Stimulated activated CD4-positive, alpha-beta T cell treated with anti-CD3 and anti-CD28 coated beads, Interleukin-1b, Interleukin-23, amount 100 ng/mL, for 48 hours (primary cell): ENCODE results near the gene PXN.
"Not testable (repeated sequence)": the region's sequence is repeated elsewhere in the genome, so short reads cannot be mapped to it uniquely, and the experiment has no call there.

Source experiments
- DNase-seq: peaks from one replicate; pipeline ENCODE4 v3.0.0-alpha.2; 2020

Gene PXN

DNA sequence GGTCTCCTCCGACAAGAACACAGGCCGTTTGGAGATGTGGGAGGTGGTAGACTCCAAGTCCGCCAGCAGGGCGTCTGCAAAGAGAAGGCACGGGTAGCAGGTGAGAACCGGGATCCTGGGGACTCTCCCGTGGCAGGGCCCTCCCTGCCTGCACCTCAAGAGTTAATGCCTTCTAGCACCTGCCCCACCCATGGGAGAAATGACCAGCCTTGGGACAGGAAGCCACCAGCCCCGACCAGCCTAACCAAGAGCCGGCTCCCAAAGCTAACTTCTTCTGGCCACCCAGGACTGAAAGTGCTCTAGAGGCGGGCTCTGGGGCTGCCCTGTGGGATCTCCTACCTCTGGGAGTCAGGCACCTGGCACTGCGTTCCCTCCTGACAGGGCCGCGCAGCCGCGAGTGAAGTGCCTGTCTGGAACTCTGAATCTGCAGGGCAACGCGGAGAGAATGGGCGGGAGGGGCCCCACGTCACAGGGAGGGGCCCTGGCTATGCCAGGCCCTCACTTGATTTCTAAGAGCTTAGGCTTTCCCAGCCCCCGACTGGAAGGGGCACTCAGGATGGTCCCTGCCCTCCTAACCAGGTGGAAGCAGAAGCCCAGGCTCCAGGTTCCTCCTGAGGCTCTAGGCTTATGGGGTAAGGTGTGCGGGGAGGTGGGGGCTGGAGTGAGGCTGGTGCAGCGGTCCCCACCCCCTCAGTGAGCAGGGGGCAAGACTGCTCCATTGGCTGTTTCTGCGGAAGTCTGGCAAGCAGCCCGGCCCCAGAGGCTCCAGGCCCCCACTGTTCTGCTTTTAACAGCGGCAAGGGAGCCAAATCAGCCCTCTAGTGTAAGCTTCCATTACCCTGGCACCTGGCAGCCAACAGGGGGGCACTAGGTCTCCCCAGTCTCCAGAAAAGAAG lies 41.0 kb downstream of the PXN start:
- DNase-seq: no peak

DNA sequence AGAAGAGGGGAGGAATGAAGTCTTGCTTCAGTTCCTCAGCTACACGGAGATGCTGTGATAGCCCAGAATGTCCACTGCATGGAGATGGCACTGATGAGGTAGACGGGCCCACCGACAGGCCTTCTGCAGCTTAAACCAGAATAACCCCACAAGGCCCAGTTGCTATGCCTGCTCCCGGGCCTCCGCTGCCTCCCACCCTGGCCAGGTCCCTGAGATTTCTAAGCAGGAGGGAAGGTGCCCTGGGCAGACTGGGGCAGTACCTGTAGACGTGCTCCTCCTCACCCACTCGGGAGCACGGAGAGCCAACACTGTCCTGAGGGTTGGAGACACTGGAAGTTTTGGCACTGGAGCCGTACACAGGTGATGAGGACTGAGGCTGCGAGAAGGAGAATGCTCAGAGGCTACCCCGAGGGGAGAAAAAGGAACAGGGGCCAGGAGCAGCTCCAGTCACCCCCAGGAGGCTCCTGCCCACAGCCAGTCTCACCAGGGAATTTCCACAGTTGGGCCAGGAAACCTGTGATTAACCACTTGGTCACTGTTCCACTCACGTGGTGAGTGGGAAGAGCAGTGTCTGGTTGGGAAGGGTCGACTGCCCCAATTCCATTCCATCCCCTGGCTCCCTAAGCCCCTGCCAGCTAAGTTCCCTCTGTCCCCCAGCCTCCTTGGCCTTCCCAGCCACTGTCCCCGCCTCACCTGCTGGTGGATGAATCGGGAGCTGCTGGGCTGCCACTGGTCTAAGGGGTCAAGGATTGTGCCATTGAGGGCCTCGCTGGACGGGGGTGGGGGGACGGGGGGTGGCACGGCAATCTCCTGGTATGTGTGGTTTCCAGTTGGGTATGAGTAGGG lies 41.8 kb downstream of the PXN start:
- no peak for DNase-seq

DNA sequence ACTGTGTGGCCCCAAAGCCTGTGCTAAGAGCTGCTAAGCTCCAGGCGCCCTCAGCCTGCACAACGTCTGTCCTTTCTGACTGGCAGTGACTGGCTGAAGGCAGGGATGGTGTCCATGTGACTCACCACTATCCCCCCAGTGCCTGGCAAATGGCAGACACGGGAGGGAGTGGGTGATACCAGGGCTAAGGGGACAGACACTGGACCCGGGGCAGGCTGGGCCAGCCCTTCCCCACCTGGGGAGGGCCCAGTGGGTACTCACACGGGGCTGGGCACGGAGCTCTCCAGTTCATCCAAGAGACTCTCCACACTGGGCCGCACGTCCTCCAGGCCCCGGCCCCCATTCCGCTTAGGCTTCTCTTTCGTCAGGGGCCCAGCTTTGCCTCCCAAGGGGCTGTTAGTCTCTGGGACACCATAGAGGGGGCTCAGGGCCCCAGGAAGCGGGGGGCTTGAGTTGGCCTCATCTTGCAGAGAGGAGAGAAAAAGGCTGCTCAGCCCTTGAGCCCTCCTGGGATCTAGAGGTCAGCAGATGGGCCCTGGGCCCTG lies 43.2 kb downstream of the PXN start:
- DNase-seq: no peak

DNA sequence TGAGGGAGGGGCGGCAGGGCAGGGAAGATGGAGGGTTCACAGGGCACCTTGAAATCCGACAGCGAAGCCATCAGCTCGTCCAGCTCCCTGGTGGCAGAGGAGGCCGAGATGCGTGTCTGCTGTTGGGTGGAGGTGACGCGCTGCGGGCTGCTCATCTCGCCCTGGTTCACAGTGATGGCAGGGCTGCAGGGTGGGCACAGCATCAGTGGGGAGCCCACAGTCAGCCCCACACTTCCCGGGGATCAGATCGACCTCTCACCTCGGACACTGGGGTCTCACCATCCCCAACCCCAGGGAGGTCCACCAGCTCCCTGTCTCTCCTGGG lies 44.0 kb downstream of the PXN start:
- DNase-seq: no peak

DNA sequence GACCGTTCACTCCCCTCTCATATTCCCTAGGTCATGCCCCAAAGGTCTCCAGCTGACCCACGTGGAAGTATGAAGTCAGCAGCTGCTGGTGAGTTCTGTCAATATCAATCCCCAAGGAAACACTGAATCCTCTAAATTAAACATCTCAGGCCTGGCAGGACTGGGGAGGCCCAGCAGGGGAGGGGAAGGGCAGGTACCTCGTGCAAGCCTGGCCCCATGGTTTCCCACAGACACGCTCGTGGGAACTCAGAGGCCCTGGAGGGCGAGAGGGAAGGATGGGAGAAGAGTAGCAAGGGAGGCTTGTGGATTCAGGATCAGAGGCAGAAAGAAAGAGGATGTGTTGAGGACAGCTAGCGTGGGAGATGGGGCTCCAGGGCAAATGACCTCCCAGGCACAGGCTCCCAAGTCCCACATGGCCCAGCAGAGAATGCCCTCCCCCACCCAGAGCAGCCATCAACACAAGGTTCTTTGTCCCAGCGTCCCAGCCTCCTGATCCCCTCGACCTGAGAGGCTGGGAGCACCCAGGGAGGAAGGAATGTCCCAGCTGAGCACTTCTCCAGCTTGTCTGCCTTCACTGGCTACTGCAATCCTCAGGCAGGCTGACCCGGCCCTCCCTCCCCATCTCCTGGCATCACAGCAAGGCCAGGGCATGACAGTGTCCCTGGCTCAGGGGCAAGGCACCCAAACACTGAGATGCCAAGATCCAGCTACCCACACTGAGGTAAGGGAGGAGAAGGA lies 44.5 kb downstream of the PXN start:
- no peak for DNase-seq

GRCh38 chr12:120218680-120219606 lies 46.6 kb downstream of the PXN start:
- DNase-seq: no peak

- no peak for DNase-seq
Observed at GRCh38 chr12:120216742-120217605, 48.6 kb downstream of the PXN start.

GRCh38 chr12:120215766-120216735 lies 49.5 kb downstream of the PXN start:
- no peak for DNase-seq

- DNase-seq: no peak
Observed at GRCh38 chr12:120215357-120215735, 50.2 kb downstream of the PXN start.

GRCh38 chr12:120214626-120215356 lies 50.7 kb downstream of the PXN start:
- no peak for DNase-seq

DNA sequence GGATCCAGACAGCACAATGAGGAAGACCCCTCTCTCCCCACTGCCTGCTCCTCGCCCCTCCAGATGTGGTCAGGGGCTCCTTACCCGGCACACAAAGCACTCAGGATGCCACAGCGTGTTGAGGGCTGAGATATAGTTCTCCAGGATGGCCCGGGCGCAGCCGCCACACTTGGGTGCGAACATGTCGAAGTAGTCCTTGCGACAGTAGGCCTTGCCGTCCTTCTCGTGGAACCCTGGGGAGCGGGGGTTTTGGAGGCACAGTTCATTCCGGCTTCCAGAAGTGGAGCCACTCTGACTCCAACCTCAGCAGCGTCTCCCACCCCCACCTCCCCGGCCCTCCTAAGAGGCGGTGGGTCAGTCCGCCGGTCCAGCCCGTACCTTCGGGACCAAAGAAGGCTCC lies 51.8 kb downstream of the PXN start:
- no peak for DNase-seq

DNA sequence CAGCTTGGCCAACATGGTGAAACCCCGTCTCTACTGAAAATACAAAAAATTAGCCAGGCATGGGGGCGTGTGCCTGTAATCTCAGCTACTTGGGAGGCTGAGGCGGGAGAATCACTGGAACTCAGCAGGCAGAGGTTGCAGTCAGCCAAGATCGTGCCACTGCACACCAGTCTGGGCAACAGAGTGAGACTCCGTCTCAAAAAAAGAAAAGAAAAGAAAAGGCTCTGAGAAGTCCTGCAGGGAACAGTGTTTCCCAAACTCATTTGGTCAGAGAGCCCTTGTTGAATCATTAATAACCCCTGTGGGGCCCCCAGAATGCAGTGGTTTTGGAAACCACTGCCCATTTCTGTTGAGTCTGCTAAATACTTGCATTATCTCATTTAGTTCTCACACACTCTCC lies 52.3 kb downstream of the PXN start:
- not testable (repeated sequence) for DNase-seq

DNA sequence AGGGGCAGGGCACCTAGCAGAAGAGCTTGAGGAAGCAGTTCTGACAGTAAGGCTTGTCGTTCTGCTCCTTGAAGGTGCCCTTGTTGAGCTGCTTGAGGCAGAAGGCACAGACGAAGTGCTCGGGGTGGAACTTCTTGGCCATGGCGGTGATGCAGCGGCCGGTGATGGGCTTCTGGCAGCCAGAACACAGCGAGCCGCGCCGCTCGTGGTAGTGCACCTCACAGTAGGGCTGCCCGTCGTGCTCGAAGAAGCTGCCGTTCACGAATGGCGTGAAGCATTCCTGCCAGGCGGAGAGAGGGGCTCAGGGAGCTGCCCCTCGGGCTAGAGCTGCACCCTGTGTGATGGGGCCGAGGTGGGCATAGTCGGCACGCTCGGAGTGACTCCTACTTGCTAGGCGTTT lies 53.2 kb downstream of the PXN start:
- no peak for DNase-seq

- DNase-seq: no peak
Observed at GRCh38 chr12:120211904-120212283, 53.6 kb downstream of the PXN start.

- DNase-seq: no peak
Observed at GRCh38 chr12:120211243-120211903, 54.2 kb downstream of the PXN start.

- DNase-seq: no peak
Observed at GRCh38 chr12:120209851-120210250, 55.7 kb downstream of the PXN start.

DNA sequence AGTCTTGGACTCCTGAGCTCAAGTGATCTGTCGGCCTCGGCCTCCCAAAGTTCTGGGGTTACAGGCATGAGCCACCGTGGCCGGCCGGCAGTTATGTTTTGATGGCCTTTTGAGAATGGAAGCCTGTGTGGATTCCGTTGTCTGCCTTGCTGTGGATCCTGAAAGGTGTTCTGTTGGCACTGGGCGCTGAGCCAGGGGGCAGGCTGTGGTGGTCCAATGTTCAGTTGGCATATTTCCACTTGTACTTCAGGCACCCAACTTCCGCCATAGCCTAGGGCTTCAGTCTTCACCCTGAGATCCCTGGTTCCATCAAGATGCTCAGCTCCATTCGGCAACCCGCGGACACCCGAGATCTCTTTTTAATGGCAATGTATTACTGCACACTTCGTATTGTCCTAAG lies 58.3 kb downstream of the PXN start:
- DNase-seq: no peak

GRCh38 chr12:120206781-120207180 lies 58.7 kb downstream of the PXN start:
- DNase-seq: not testable (repeated sequence)

DNA sequence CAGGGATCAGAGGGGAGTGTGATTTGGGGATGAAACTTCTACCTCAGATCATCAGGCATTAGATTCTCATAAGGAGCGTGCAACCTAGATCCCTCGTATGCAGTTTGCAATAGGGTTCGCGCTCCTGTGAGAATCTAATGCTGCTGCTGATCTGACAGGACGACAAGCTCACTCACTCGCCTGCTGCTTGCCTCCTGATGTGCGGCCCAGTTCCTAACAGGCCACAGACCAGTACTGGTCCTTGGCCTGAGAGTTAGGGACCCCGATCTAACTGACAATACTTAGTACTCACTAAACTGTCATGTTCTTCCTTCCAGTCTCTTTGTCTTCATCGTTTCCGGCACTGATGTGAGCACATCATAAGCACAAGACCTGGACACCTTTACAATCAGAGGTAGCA lies 59.3 kb downstream of the PXN start:
- DNase-seq: no peak
